ENCODE results near the gene PDGFD. TPM values are rescaled to one million over a fixed set of nuclear protein-coding genes. Genes with fewer than 3 reads are reported as not detected.

Gene PDGFD
- total RNA-seq, 1 donor, result 32.4 TPM

DNA sequence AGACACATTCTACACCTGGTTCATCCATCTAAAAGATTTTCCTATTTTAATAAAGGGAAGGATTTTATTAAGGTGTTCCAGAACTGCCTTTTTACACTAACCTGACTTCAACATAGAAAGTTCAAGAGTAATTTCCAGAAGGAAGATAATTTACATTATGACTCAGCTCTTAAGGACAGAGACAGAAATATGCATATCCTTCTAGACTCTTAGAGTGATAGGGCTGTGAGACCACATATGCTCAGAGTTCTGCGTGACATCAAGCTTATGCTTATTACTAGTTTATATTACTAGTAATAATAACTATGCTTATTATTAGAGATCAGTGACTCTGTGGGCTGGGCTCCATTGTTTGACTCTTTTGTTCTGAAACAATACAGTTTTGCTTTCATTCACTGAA lies 4.6 kb downstream of the PDGFD start:
- no peak for DNase-seq (ENCODE audit: low read depth)
- TF ChIP-seq, protein P1, sequence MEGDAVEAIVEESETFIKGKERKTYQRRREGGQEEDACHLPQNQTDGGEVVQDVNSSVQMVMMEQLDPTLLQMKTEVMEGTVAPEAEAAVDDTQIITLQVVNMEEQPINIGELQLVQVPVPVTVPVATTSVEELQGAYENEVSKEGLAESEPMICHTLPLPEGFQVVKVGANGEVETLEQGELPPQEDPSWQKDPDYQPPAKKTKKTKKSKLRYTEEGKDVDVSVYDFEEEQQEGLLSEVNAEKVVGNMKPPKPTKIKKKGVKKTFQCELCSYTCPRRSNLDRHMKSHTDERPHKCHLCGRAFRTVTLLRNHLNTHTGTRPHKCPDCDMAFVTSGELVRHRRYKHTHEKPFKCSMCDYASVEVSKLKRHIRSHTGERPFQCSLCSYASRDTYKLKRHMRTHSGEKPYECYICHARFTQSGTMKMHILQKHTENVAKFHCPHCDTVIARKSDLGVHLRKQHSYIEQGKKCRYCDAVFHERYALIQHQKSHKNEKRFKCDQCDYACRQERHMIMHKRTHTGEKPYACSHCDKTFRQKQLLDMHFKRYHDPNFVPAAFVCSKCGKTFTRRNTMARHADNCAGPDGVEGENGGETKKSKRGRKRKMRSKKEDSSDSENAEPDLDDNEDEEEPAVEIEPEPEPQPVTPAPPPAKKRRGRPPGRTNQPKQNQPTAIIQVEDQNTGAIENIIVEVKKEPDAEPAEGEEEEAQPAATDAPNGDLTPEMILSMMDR (IDR thresholded peaks at IDR 0.05; ENCODE audit: insufficient read depth, low read length), result no peak
- no peak overlapping the region for H3K4me3 ChIP-seq (ENCODE audit: low read depth, low read length)

DNA sequence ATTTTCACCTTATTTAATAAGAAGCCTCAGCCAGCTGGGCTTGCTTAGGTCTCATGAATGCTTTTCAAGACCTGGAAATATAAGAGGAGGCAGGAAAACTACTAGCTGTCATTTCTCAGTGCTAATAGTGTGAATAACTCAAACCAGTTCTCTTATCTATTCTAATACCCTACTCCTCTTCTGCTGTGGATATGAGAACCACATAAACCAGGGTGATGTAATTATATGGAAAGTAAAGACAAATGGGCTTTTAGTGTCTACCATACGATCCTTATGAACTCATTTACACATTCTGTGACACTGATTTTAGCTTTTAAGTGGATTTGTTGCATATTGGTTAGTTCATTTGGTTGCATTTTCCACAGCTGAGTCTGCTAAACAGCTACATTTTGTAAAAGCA lies 8.6 kb downstream of the PDGFD start:
- no peak for DNase-seq (ENCODE audit: low read depth)
- TF ChIP-seq, protein P1 (IDR thresholded peaks at IDR 0.05; ENCODE audit: insufficient read depth, low read length), result no peak
- no peak overlapping the region for H3K4me3 ChIP-seq (ENCODE audit: low read depth, low read length)

DNA sequence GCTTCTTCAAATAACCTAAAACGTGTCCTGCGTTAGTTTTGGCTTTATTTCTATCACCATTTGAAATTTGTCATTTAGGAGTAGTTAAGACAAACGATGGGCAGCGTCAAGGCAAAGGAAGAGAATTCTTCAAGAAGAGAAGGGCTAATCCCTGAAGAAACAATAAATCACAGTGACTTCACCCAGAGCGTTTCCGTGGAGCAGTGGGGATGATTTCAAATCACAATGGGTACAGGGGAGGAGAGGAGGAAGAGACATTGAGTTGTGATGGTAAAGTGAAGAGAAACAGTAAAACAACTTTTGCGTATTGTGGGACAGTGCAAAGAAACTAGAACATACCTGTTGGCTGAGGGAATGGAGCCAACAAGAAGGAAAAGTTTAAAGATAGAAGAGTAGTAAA lies 9.7 kb downstream of the PDGFD start:
- TF ChIP-seq, protein P1 (IDR thresholded peaks at IDR 0.05; ENCODE audit: insufficient read depth, low read length), result no peak
- H3K4me3 ChIP-seq (ENCODE audit: low read depth, low read length), result no peak overlapping the region
- DNase-seq (ENCODE audit: low read depth), result no peak

DNA sequence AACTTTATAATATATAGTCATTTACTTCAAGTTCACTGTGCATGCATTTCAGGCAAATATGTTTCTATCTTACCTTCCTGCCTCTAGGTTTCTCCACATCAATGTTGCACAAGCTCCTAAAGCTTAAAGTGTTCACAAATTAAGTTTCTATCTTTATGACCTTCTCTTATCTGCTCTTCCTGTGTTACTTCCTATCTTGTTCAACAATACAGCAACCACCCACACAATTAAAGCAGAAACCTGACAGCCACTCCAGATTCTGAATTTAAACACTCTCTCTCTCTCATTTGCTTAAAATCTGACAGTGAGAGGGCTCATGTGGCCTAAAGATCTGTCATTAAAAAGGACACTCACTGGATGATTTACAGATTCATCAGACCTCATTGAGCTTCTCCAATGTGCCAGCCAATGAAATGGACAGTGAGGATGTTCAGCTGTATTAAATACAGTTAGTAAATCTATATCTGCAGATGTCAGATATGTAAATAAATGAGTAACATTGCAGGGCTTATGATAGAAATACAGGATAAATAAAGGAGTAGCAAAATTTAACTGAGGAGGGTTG lies 10.9 kb downstream of the PDGFD start:
- TF ChIP-seq, protein P1 (IDR thresholded peaks at IDR 0.05; ENCODE audit: insufficient read depth, low read length), result no peak
- no peak overlapping the region for H3K4me3 ChIP-seq (ENCODE audit: low read depth, low read length)
- DNase-seq (ENCODE audit: low read depth), result no peak

DNA sequence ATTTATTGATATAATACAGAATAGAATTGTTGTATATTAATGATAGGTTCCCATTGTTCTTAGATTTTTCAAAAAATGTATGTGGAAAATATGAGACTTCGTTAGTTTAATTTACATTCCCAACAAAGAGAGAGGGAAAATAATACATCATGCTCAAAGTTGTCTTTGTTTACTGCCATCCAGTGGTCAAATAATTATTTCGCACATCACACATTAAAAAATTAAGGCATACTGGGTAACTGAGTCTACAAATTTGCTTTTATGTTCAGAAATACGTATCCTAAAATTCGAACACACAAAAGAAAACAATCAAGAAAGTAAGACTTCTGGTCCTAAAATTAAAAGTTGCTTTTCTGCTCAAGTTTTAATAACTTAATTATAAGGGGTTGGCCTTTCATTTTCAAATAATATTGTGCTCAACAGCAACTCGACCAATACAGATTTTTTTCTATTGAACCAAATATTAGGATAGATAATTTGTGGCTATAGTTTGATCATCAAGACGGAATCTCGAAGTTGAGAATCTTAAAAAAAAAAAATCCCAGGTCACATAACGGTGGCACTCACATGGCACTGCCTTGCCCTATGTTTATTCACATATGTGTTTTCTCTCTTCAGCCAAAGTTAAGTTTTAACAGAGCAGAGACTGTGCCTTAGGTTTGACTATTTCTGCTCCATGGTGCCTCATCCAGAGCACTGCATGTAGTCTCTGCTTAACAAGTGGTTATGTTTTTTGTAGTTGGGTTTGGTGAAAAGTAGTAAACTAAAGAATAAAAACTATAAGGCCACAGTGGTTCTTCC lies 12.3 kb downstream of the PDGFD start:
- DNase-seq (ENCODE audit: low read depth), result peak; percentile 34
- TF ChIP-seq, protein P1 (IDR thresholded peaks at IDR 0.05; ENCODE audit: insufficient read depth, low read length), result peak; percentile 30

DNA sequence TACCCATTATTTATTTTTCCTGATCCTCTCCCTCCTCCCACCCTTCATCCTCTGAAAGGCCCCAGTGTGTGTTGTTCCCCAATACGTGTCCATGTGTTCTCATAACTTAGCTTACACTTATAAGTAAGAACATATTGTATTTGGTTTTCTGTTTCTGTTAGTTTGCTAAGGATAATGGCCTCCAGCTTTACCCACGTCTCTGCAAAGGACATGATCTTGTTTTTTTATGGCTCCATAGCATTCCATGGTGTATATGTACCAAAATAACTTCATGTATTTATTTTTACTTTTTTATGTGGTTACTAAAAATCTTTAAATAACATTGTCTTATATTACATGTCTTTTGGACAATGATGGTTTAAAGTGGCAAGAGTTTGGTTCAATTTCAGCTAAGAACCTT lies 15.2 kb downstream of the PDGFD start:
- DNase-seq (ENCODE audit: low read depth), result no peak
- TF ChIP-seq, protein P1 (IDR thresholded peaks at IDR 0.05; ENCODE audit: insufficient read depth, low read length), result no peak
- H3K4me3 ChIP-seq (ENCODE audit: low read depth, low read length), result no peak overlapping the region

More for the DNA sequence above, 12.3 kb downstream of the PDGFD start:
- H3K4me3 ChIP-seq (ENCODE audit: low read depth, low read length), result no peak overlapping the region
